Panc1 (cell line): ENCODE results near the gene KDM2B. TPM values are rescaled to one million over a fixed set of nuclear protein-coding genes. Genes with fewer than 3 reads are reported as not detected.

Experiments
- ATAC-seq: fragments of 200-7000 bp; cut with Tn5 transposase; 2 replicates; pipeline ENCODE4 v1.9.1; 2020; ENCODE audit warnings: mild to moderate bottlenecking, moderate library complexity
- BruUV-seq: library from RNA; stranded (reverse); fragments of 400-500 nt; replicated peaks from 2 replicates; lab custom pipeline; 2021; lab: Mats Ljungman, UMichigan
- CTCF ChIA-PET: fragments of 300-600 bp; sonication (Branson Sonifier 250); formaldehyde crosslinking; loops from one replicate; lab custom pipeline; 2022; ENCODE audit warnings: antibody characterized with exemption; lab: Charles Lee
- POLR2A ChIA-PET: fragments of 300-600 bp; sonication (Branson Sonifier 250); formaldehyde crosslinking; loops from one replicate; lab custom pipeline; 2022; ENCODE audit warnings: antibody characterized with exemption; lab: Charles Lee
- DNase-seq: peaks from one replicate; pipeline ENCODE4 v3.0.0-alpha.2; 2010; ENCODE audit warnings: low read depth, low spot score
- H3K27ac ChIP-seq: 2 replicates; pipeline ENCODE4 v1.5.1; 2011; ENCODE audit warnings: mild to moderate bottlenecking, low read length, inconsistent platforms
- H3K27me3 ChIP-seq: fragments of 200-500 bp; sonication (Bioruptor generic); 2 replicates; pipeline ENCODE4 v1.6.0; 2014; ENCODE audit warnings: low read length, inconsistent platforms; ENCODE audit not compliant: control insufficient read depth, insufficient read depth
- H3K36me3 ChIP-seq: fragments of 200-500 bp; sonication (Bioruptor generic); 2 replicates; pipeline ENCODE4 v1.5.1; 2014; ENCODE audit warnings: inconsistent platforms, mild to moderate bottlenecking, low read length, moderate library complexity; ENCODE audit not compliant: control insufficient read depth, insufficient read depth
- H3K4me1 ChIP-seq: 2 replicates; pipeline ENCODE4 v1.5.1; 2011; ENCODE audit warnings: inconsistent platforms, mild to moderate bottlenecking, low read length, moderate library complexity; ENCODE audit not compliant: control insufficient read depth, insufficient read depth
- H3K4me3 ChIP-seq, 2 experiments: 2 replicates each; pipeline ENCODE4 v1.5.1; 2011 to 2012; ENCODE audit warnings: low read depth in 2 of 2, low read length in 2 of 2, mild to moderate bottlenecking in 2 of 2, inconsistent platforms in 1 of 2, moderate library complexity in 1 of 2
- H3K9me3 ChIP-seq: fragments of 200-500 bp; sonication (Bioruptor generic); 2 replicates; pipeline ENCODE4 v1.5.1; 2014; ENCODE audit warnings: low read depth, mild to moderate bottlenecking, inconsistent platforms, low read length, moderate library complexity; ENCODE audit not compliant: control insufficient read depth, insufficient read depth
- CTCF ChIP-seq: fragments of 450-650 bp; IDR thresholded peaks from 2 replicates; pipeline ENCODE4 v1.5.1; 2017; ENCODE audit warnings: mild to moderate bottlenecking
- POLR2AphosphoS5 ChIP-seq: IDR thresholded peaks from 2 replicates; pipeline ENCODE4 v1.6.1; 2012; ENCODE audit warnings: mild to moderate bottlenecking, low read depth, low read length, moderate library complexity
- REST ChIP-seq, 2 experiments: IDR thresholded peaks; 2 replicates each; pipeline ENCODE4 v1.6.1; 2011 to 2012; ENCODE audit warnings: low read depth in 2 of 2, control low read depth in 1 of 2, low read length in 1 of 2, mild to moderate bottlenecking in 1 of 2, moderate library complexity in 1 of 2; ENCODE audit not compliant: insufficient read depth in 1 of 2
- SIN3A ChIP-seq: IDR thresholded peaks from 2 replicates; pipeline ENCODE4 v1.6.1; 2012; ENCODE audit warnings: low read depth, mild to moderate bottlenecking, low read length, moderate library complexity, borderline replicate concordance; ENCODE audit not compliant: insufficient read depth
- TCF7L2 ChIP-seq: IDR thresholded peaks from 2 replicates; pipeline ENCODE4 v1.6.1; 2011; ENCODE audit warnings: mild to moderate bottlenecking, low read depth, low read length, inconsistent platforms
- in situ Hi-C: cut with HindIII; loops from 2 replicates; pipeline ENCODE4 v1.10.0; 2016; ENCODE audit warnings: low sequenced_read_pairs, low pct_unique_long_range_greater_than_20kb
- intact Hi-C: fragments of 100-400 bp; cut with micrococcal nuclease; formaldehyde crosslinking; loops from one replicate; pipeline ENCODE4 v1.10.0; 2022; ENCODE audit not compliant: unreplicated experiment
- total RNA-seq: library from RNA; stranded (reverse); gene quantifications from one replicate; pipeline ENCODE4 v1.2.1, GENCODE V29; 2021; ENCODE audit not compliant: unreplicated experiment

KDM2B gene
- total RNA-seq, 1 experiment from 2014 or later: 27.5 TPM

GRCh38 chr12:121454921-121455320, 125.9 kb downstream of the KDM2B start:
- in situ Hi-C loops (no loop called here), intact Hi-C loops (no loop called here)
- DNase-seq (no peak), ATAC-seq (no peak)
- POLR2A ChIA-PET: no interaction called here
- no peak overlapping the region for H3K27ac ChIP-seq
- no peaks in the 10 kb centered on the region for H3K36me3 ChIP-seq
- no TSS peak for BruUV-seq
- H3K27me3 ChIP-seq: no peaks in the 10 kb centered on the region
- no peaks in the 10 kb centered on the region for H3K4me1 ChIP-seq
- CTCF ChIA-PET: interaction anchor here (0.6 kb wide), 1 partner anchor 12 kb away, joined by 4 read pairs; no protein-coding TSS in a partner anchor
- no peak overlapping the region for H3K4me3 ChIP-seq
- H3K9me3 ChIP-seq: no peaks in the 10 kb centered on the region
- TF ChIP-seq TCF7L2 (no peak), CTCF (no peak), REST (IDR thresholded peaks at IDR 0.05; ENCODE audit: insufficient read depth in 1 of 2, low read depth in 2 of 2, low read length in 1 of 2) (no peak), SIN3A (no peak), POLR2AphosphoS5 (no peak)

- BruUV-seq: no TSS peak
- CTCF ChIA-PET: no interaction called here
- in situ Hi-C loops: no loop called here
- Histone ChIP-seq H3K27ac (no peak overlapping the region), H3K36me3 (no peaks in the 10 kb centered on the region), H3K27me3 (no peaks in the 10 kb centered on the region), H3K4me1 (no peaks in the 10 kb centered on the region), H3K9me3 (no peaks in the 10 kb centered on the region), H3K4me3 (no peak overlapping the region)
- POLR2A ChIA-PET: no interaction called here
- no peak for TF ChIP-seq TCF7L2
- TF ChIP-seq CTCF: no peak
- TF ChIP-seq REST (IDR thresholded peaks at IDR 0.05; ENCODE audit: insufficient read depth in 1 of 2, low read depth in 2 of 2, low read length in 1 of 2): no peak
- TF ChIP-seq SIN3A: no peak
- TF ChIP-seq POLR2AphosphoS5: no peak
- no peak for ATAC-seq
- intact Hi-C loops: no loop called here
- no peak for DNase-seq
Observed at GRCh38 chr12:121453629-121454028, 127.2 kb downstream of the KDM2B start.
